ENCODE measurements around the gene DCAF8. TPM values are rescaled to one million over a fixed set of nuclear protein-coding genes. Genes with fewer than 3 reads are reported as not detected.

The DCAF8 gene
- total RNA-seq, 1 donor from 2014 or later: 69.4 TPM

DNA sequence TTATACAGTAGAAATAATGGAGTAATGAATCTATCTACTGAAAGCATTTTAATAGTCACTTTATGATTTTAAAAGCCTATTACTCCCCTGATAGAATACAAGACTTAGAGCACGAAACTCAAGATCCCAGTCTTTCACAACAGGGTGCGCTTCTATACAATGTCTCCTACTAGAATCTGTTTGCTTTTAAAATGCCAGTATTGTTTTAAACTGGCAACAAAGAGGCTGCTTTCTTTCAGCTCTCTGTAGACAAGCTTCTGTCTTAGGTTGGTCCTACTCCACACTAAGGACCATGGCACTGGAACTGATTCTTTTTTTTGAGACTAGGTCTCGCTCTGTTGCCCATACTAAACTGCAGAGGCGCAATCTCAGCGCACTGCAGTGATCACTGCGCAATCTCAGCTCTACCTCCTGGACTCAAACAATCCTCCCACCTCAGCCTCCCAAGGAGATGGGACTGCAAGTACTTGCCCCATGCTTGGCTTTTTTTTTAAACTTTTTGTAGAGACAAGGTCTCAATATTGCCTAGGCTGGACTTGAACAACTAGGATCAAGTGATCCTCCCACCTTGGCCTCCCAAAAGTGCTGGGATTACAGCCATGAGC, 4.8 kb downstream of the DCAF8 start:
- TF ChIP-seq, protein P1, sequence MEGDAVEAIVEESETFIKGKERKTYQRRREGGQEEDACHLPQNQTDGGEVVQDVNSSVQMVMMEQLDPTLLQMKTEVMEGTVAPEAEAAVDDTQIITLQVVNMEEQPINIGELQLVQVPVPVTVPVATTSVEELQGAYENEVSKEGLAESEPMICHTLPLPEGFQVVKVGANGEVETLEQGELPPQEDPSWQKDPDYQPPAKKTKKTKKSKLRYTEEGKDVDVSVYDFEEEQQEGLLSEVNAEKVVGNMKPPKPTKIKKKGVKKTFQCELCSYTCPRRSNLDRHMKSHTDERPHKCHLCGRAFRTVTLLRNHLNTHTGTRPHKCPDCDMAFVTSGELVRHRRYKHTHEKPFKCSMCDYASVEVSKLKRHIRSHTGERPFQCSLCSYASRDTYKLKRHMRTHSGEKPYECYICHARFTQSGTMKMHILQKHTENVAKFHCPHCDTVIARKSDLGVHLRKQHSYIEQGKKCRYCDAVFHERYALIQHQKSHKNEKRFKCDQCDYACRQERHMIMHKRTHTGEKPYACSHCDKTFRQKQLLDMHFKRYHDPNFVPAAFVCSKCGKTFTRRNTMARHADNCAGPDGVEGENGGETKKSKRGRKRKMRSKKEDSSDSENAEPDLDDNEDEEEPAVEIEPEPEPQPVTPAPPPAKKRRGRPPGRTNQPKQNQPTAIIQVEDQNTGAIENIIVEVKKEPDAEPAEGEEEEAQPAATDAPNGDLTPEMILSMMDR (IDR thresholded peaks at IDR 0.05; ENCODE audit: insufficient read depth, low read length, poor library complexity, severe bottlenecking): no peak
- Histone ChIP-seq H3K36me3 (ENCODE audit: control insufficient read depth, insufficient read depth, low read length) (no peaks in the 10 kb centered on the region), H3K27me3 (ENCODE audit: control insufficient read depth, insufficient read depth, low read length) (no peaks in the 10 kb centered on the region), H3K4me3 (ENCODE audit: low read depth, low read length) (no peak overlapping the region)
- DNase-seq (ENCODE audit: low read depth): no peak

DNA sequence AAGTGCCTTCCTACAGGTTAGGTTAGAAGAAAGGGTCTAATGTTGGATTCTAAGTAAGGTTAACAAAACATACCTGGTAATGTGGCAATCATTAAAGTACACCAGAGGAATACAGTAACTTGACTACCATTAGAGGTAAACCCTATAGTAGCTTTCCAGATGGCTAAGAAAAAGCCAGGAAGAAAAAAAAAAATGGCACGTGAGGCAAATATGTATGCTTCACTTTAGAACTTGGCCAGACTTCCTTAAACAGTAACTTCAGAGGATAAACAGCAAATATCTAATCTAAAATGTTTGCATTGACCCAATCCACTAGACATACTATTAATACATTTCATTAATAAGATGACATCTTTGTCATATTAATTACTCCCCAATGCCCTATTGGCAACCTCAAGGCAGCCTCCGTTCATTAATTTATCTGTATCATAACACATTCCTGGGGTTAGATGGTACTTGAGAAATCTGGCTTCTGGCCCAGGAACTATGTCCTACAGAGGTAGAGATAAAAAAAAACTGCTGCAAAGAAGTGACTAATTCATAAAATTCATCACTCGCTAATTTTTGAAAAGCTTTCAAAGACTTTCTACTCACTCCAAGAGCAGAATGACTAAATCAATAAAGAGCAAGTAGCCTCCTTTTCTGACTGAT, 5.8 kb downstream of the DCAF8 start:
- TF ChIP-seq, protein P1 (IDR thresholded peaks at IDR 0.05; ENCODE audit: insufficient read depth, low read length, poor library complexity, severe bottlenecking): no peak
- H3K4me3 ChIP-seq (ENCODE audit: low read depth, low read length): no peak overlapping the region
- H3K36me3 ChIP-seq (ENCODE audit: control insufficient read depth, insufficient read depth, low read length): no peaks in the 10 kb centered on the region
- no peaks in the 10 kb centered on the region for H3K27me3 ChIP-seq (ENCODE audit: control insufficient read depth, insufficient read depth, low read length)
- no peak for DNase-seq (ENCODE audit: low read depth)

DNA sequence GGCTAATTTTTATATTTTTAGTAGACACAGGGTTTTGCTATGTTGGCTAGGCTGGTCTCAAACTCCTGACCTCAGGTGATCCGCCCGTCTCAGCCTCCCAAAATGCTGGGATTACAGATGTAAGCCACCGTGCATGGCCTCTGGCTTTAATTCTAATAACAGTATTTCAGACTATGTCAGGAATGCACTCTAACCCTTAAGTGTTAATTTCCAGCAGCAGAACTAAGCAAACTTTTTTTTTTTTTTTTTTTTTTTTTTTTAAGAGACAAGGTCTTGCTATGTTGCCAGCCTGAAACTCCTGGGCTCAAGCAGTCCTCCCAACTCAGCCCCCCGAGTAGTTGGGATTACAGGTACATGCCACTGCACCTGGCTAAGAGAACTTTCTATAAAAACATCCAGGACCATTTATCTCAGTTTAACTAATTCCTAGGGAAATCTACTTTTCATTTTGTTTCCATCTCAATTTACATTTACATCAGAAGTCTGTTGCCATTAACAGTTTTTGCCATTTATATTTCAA, 6.5 kb downstream of the DCAF8 start:
- Histone ChIP-seq H3K4me3 (ENCODE audit: low read depth, low read length) (no peak overlapping the region), H3K27me3 (ENCODE audit: control insufficient read depth, insufficient read depth, low read length) (no peaks in the 10 kb centered on the region), H3K36me3 (ENCODE audit: control insufficient read depth, insufficient read depth, low read length) (no peaks in the 10 kb centered on the region)
- TF ChIP-seq, protein P1 (IDR thresholded peaks at IDR 0.05; ENCODE audit: insufficient read depth, low read length, poor library complexity, severe bottlenecking): no peak
- no peak for DNase-seq (ENCODE audit: low read depth)

DNA sequence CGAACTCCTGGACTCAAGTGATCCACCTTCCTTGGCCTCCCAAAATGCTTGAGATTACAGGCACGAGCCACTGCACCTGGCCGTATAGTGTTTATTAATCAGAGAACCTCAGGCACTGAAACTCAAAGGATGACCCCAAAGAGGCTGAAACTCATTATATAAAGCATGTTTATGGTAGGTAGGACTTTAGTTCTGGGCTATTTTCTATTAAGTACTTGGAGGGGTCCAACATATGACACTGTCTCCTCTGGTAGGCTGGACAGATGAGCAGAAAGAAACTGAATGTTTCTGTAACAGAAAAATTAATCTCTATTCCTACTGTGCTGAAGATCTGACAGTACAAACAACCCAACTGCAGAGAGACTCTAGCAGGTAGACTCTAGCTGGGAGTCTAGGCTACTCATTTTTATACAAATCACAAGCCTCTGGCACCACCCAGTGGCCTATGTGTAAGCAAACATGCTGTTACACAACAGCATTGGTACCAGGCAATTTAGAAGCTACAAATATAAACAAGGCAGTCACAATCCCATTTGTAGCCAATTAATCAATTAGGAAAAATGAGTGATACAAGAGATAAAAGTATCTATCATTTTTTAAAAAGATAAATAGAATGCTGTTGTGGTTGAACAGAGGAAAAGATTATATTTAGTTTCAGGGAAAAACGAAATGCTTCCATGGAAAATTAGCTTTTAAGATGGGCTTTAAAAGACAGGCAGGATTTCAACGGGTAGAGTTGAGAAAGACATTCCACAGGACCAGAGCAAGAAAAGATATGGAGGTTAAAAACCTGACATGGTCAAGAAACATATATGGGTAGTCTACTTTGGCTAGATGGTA, 10.4 kb downstream of the DCAF8 start:
- H3K36me3 ChIP-seq (ENCODE audit: control insufficient read depth, insufficient read depth, low read length): no peaks in the 10 kb centered on the region
- TF ChIP-seq, protein P1 (IDR thresholded peaks at IDR 0.05; ENCODE audit: insufficient read depth, low read length, poor library complexity, severe bottlenecking): peak; percentile 66

DNA sequence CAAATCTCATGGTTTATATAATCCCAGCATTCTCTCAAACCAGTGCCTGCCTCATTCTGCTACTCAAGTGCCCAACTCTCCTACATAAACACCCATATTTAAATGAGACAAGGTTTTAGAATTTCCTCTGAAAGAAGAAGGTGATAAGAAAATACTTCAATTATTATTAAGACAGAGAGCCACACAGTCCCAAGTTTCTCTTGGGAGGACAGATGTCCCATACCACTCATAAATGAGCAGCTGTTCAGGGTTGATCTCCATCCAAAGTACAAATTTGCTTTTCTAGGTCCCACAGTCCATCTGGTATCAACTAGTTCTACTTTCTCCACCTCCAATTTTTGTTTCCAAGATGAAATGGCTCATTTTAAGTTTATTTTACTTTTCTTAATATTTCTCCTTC, 11.3 kb downstream of the DCAF8 start:
- Histone ChIP-seq H3K27me3 (ENCODE audit: control insufficient read depth, insufficient read depth, low read length) (no peaks in the 10 kb centered on the region), H3K36me3 (ENCODE audit: control insufficient read depth, insufficient read depth, low read length) (no peaks in the 10 kb centered on the region), H3K4me3 (ENCODE audit: low read depth, low read length) (no peak overlapping the region)
- DNase-seq (ENCODE audit: low read depth): no peak
- TF ChIP-seq, protein P1 (IDR thresholded peaks at IDR 0.05; ENCODE audit: insufficient read depth, low read length, poor library complexity, severe bottlenecking): no peak

More for the DNA sequence above, 10.4 kb downstream of the DCAF8 start:
- Histone ChIP-seq H3K27me3 (ENCODE audit: control insufficient read depth, insufficient read depth, low read length) (no peaks in the 10 kb centered on the region), H3K4me3 (ENCODE audit: low read depth, low read length) (no peak overlapping the region)
- DNase-seq (ENCODE audit: low read depth): no peak

All from kidney epithelial cell (primary cell).